ENCODE measurements around the gene URB1.
"Not testable (repeated sequence)": the region's sequence is repeated elsewhere in the genome, so short reads cannot be mapped to it uniquely, and the experiment has no call there.

The URB1 gene

GRCh38 chr21:32392880-32393676 lies at the start of gene URB1:
Gene URB1 (minus strand): TSS chr21:32393012. CDS start chr21:32392910, 102 bp downstream.
- H2AFZ ChIP-seq: peak within 1 kb of the TSS; percentile 82
- peak within 1 kb of the TSS; percentile 96 for H3K4me3 ChIP-seq (ENCODE audit: low read depth, low read length)
- H3K36me3 ChIP-seq (ENCODE audit: control insufficient read depth, insufficient read depth, low read length): no peaks in the 10 kb centered on the region
- peak within 1 kb of the TSS; percentile 98 for H3K27ac ChIP-seq
- H3K4me2 ChIP-seq (ENCODE audit: low read length): peak within 1 kb of the TSS; percentile 100
- H3K9me3 ChIP-seq (ENCODE audit: control insufficient read depth, low read length): no peaks in the 10 kb centered on the region
- H3K27me3 ChIP-seq (ENCODE audit: control insufficient read depth, insufficient read depth, low read length): no peaks in the 10 kb centered on the region
- peaks cover 27% of the 10 kb centered on the region for H3K79me2 ChIP-seq
- peaks cover 14% of the 10 kb centered on the region for H3K4me1 ChIP-seq
- TF ChIP-seq CTCF (IDR thresholded peaks at IDR 0.05): no peak
- H3K9ac ChIP-seq: peak within 1 kb of the TSS; percentile 53

GRCh38 chr21:32437729-32438128 lies 44.9 kb upstream of the URB1 start:
- no peak for TF ChIP-seq CTCF (IDR thresholded peaks at IDR 0.05)
- no peaks in the 10 kb centered on the region for H3K4me1 ChIP-seq
- no peaks in the 10 kb centered on the region for H3K27me3 ChIP-seq (ENCODE audit: control insufficient read depth, insufficient read depth, low read length)
- H3K9ac ChIP-seq: no peak overlapping the region
- no peaks in the 10 kb centered on the region for H3K9me3 ChIP-seq (ENCODE audit: control insufficient read depth, low read length)
- H3K4me2 ChIP-seq (ENCODE audit: low read length): no peak overlapping the region
- no peaks in the 10 kb centered on the region for H3K36me3 ChIP-seq (ENCODE audit: control insufficient read depth, insufficient read depth, low read length)
- H3K4me3 ChIP-seq (ENCODE audit: low read depth, low read length): no peak overlapping the region
- peaks cover 2% of the 10 kb centered on the region for H3K79me2 ChIP-seq
- no peak overlapping the region for H2AFZ ChIP-seq
- H3K27ac ChIP-seq: no peak overlapping the region

GRCh38 chr21:32432982-32433660 lies 40.3 kb upstream of the URB1 start:
- H3K36me3 ChIP-seq (ENCODE audit: control insufficient read depth, insufficient read depth, low read length); H3K9me3 ChIP-seq (ENCODE audit: control insufficient read depth, low read length); H3K4me2 ChIP-seq (ENCODE audit: low read length); H3K4me3 ChIP-seq (ENCODE audit: low read depth, low read length); H3K27ac ChIP-seq; H2AFZ ChIP-seq; H3K27me3 ChIP-seq (ENCODE audit: control insufficient read depth, insufficient read depth, low read length); H3K9ac ChIP-seq; H3K4me1 ChIP-seq: not testable (repeated sequence)
- H3K79me2 ChIP-seq: peaks cover 12% of the 10 kb centered on the region

- Histone ChIP-seq H3K4me1 (no peaks in the 10 kb centered on the region), H3K79me2 (peaks cover 10% of the 10 kb centered on the region), H3K27ac (no peak overlapping the region), H3K27me3 (ENCODE audit: control insufficient read depth, insufficient read depth, low read length) (no peaks in the 10 kb centered on the region), H3K9me3 (ENCODE audit: control insufficient read depth, low read length) (no peaks in the 10 kb centered on the region), H3K4me2 (ENCODE audit: low read length) (no peak overlapping the region), H3K9ac (no peak overlapping the region), H3K4me3 (ENCODE audit: low read depth, low read length) (no peak overlapping the region), H3K36me3 (ENCODE audit: control insufficient read depth, insufficient read depth, low read length) (no peaks in the 10 kb centered on the region), H2AFZ (no peak overlapping the region)
- no peak for TF ChIP-seq CTCF (IDR thresholded peaks at IDR 0.05)
Observed at GRCh38 chr21:32427958-32428623, 35.3 kb upstream of the URB1 start.

GRCh38 chr21:32426592-32427051 lies 33.8 kb upstream of the URB1 start:
- H3K4me1 ChIP-seq: no peaks in the 10 kb centered on the region
- H3K36me3 ChIP-seq (ENCODE audit: control insufficient read depth, insufficient read depth, low read length): no peaks in the 10 kb centered on the region
- H3K27ac ChIP-seq: no peak overlapping the region
- no peak overlapping the region for H3K9ac ChIP-seq
- peaks cover 3% of the 10 kb centered on the region for H3K79me2 ChIP-seq
- H3K27me3 ChIP-seq (ENCODE audit: control insufficient read depth, insufficient read depth, low read length): no peaks in the 10 kb centered on the region
- TF ChIP-seq CTCF (IDR thresholded peaks at IDR 0.05): no peak
- H3K9me3 ChIP-seq (ENCODE audit: control insufficient read depth, low read length): no peaks in the 10 kb centered on the region
- H3K4me2 ChIP-seq (ENCODE audit: low read length): no peak overlapping the region
- H2AFZ ChIP-seq: no peak overlapping the region
- H3K4me3 ChIP-seq (ENCODE audit: low read depth, low read length): no peak overlapping the region

Measured in parathyroid adenoma (tissue), 2 donors.